HG03469 (cell line): ENCODE results near the gene RGS12.

ENCODE experiments used
- ATAC-seq: cut with Tn5 transposase; IDR thresholded peaks from one replicate; pipeline ENCODE4 v1.9.1; 2021; ENCODE audit warnings: mild to moderate bottlenecking, moderate library complexity, moderate number of reproducible peaks; ENCODE audit not compliant: unreplicated experiment

Gene RGS12

GRCh38 chr4:3328814-3329663 is 36.2 kb downstream of the RGS12 start:
- no peak for ATAC-seq

- no peak for ATAC-seq
Observed at GRCh38 chr4:3329887-3330286, 37.1 kb downstream of the RGS12 start.

DNA sequence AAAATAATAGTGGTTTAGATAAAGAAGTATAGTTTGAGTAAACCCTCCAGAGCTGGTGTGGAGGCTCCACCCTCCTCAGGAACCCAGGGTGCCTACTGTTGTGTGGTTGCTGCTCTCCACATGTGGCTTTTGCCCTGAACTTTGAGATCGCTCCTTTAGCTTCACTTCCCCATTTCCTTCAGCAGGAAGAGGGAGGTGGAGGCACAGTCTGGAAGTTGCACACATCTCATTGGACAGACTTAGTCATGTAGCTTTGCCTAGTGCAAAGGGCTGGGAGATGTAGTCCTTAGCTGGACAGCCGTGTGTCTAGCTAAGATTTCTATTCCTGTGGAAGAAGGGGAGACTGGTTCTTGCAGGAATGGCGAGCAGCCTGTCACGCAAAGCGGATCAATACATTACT is 37.9 kb downstream of the RGS12 start:
- ATAC-seq: no peak

DNA sequence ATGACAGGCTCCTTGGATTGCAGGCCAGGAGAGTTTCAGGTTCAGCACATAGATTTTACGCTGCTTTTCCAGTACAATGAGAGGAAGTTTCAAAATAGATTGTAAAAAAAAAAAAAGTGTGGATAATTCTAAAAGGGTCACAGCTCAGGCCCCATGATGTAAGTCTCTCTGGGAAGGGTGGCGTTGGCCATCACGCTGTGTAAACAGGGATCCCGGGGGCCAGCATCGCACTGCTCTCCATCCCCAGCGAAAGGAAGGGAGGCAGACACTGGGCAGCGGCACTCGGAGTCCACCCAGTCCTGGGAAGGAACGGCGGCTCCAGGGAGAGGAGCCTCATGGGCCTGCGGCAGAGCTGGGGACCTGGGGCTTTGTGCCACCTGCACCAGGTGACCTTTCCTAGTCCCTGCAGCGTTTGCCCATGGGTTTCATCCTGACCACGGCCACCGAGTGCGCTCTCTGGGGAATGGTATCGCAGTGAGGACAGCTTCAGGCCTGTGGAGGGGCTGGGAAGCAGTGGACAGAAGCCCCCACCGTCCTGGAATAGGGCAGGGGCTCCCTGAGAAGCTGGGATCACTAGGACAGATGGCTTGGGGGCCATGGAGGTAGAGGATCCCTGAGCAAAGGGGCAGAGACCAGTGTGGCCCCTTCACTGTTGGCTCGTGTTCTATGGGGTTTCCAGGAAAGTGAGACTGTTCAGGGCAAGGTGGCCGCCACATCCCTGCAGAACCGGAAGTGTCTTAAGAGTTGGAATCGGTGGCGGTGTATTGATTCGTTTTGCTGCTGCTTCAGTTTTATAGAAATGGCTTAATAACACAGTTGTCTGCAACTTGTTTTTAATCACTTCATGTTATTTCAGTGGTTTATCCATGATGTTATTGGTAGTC is 38.9 kb downstream of the RGS12 start:
- no peak for ATAC-seq

DNA sequence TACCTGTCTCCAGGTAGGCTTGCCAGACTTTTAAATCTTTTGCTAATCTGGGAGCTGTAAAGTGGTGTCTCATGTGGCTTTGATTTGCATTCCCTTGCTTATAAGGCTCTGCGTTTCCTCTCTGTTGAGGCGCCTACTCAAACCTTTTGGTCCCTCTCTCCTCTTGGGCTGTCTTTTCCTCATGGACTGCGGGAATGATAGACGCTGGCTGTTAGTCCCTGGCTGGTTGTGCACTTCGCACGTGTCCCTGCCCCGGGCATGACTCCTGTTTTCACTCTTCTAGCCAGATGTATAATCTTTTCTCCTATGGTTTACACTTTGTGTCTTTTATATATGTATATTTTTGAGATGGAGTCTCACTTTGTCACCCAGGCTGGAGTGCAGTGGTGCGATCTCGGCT is 39.7 kb downstream of the RGS12 start:
- no peak for ATAC-seq

GRCh38 chr4:3334316-3334715 is 41.5 kb downstream of the RGS12 start:
- no peak for ATAC-seq

- ATAC-seq: no peak
Observed at GRCh38 chr4:3335385-3335784, 42.6 kb downstream of the RGS12 start.

- no peak for ATAC-seq
Observed at GRCh38 chr4:3335982-3336381, 43.2 kb downstream of the RGS12 start.

GRCh38 chr4:3336382-3337356 is 43.8 kb downstream of the RGS12 start:
- ATAC-seq: no peak

GRCh38 chr4:3337357-3337732 is 44.5 kb downstream of the RGS12 start:
- ATAC-seq: no peak

DNA sequence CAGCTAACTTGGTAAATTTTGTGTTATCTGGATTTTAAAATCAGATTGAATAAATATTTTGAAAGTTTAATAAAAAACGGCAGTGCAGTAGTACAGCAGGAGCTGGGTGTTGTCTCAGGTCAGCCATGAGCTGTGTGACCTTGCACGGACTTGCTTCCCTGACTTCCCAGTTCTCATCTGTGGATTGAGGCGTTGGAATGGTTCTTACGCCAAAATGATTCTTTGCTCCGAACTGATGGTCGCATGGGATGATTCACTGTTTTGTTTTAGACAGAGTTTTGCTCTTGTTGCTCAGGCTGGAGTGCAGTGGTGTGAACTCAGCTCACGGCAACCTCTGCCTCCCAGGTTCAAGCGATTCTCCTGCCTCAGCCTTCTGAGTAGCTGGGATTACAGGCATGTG is 45.0 kb downstream of the RGS12 start:
- ATAC-seq: no peak

DNA sequence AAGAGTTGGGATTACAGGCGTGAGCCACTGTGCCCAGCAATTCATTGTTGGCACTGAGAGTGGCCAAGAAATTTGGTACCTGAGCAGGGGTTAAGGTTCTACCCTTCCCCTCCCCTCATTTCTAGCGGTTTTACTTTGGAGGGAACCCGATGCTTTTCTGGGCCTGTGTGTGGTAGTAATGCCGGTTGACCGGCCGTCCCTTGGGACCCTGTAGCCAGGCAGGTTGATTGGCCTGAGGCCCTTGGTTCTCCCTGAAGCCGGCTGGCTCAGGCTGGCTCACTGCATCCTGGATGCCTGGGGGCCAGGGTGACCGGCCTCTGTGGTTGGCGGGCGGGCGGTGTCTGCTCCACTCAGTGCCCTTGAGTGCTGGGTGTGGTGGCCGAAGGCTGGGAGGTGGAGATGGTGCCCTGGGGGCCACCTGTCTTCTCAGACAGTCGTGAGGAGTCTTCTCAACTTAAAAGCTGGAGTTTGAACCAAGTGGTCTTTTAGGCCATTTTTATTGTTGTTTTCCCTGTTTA is 45.6 kb downstream of the RGS12 start:
- no peak for ATAC-seq

- ATAC-seq: no peak
Observed at GRCh38 chr4:3338976-3339531, 46.2 kb downstream of the RGS12 start.

- no peak for ATAC-seq
Observed at GRCh38 chr4:3339577-3339976, 46.8 kb downstream of the RGS12 start.

DNA sequence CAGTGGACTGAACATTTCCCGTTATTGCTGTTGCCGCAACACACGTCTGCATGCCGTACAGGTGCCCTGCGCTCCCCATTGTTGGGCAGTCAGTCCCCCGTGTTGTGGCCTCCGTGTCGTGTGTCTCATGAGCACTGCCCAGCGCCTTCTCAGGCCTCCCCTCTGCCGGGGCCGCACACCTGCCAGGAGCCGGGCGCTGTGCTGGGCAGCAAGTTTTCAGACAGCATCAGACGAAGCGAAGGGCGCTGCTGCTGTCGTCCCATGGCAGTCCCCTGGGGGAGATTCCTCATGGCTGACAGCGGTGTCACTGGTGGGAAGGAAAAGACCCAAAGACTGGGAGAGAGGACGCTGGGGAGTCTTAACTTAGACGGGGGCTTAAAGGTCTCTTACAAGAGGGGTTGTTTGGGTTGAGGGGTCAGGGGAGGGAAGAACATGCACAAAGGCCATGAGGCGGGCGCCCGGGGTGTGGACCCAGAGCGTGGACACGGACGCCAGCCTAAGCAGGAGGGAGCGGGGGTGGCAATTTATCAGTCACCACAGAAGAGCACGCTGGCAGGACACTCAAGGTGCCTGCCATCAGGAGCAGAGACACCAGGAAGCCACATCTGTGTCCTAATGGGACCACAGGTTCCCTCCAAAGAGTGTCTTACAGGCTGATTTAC is 47.3 kb downstream of the RGS12 start:
- ATAC-seq: no peak

- no peak for ATAC-seq
Observed at GRCh38 chr4:3340700-3341083, 47.9 kb downstream of the RGS12 start.

DNA sequence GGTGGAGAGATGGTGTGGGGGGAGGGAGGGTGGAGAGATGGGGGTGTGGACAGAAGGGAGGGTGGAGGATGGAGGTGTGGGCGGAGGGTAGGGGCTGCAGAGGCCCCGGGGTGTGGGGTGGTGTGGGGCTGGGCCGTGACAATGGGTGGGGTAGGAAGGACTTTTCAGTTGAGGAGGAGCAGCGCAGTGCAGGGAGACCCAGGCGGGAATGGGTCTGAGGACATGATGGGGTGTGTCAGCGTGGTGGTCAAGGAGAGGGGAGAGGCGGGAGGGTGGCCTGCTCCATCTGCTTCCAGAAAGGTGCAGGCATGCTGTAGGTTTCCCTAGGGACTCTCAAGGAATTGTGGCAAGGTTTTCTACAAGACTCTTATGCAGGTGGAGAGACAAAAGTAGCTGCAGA is 48.9 kb downstream of the RGS12 start:
- ATAC-seq: no peak

DNA sequence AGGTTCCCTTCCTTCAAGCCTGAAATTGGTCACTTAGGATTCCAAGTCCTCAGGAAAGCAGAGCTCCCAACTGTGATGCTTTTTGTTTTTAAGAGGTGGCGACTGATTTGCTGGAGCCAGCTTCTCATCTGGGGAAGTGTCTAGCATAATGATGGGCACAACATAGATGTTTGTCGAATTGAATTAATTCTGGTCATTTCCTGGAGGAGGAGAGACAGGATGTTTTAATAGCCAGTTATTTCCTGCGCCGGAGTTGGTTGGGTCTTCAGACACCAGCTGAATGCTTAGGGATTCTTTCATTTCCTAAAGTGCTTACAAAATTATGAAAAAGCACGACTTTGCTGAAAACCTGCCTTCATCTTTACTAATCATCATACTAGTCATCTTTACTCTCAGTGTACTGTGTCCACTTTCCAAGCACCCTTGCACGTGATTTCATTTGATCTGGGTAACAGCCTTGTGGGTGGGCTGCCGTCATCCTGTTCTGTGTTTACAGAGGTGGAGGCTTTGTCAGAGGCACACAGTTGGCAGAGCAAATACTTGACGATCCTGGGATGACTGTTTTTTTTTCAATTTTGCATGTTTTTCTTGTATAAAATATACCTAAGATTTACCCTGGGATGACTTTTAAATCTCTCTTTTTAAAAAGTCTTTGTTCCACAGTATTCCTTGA is 49.5 kb downstream of the RGS12 start:
- no peak for ATAC-seq
